Measurements from ENCODE around the gene STPG4.

DNA sequence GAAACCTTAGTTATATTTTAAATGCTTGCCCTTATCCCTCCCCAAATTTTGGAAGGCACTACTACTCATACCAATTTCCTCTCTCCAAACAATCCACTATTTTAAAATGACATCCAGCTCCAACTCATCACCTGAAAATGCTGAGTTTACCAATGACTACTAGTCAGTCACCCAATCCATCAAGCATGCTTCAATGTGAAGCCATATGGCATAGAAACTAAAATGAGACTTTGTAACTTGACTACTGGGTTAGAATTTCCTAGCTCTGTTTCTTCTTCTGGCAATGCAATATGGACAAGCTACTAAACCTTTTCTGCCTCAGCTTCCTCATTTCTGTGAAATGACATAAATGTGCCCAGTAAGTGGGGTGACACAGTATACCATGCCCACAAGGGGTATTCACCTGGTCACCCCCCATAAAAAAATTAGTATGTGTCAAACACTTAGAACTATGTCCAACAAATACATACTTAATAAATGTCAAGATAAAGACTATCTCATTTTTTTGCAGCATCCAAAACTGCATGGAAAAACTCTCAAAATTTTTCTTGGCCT, 10.0 kb upstream of the STPG4 start:
- no peak for TF ChIP-seq CTCF (IDR thresholded peaks at IDR 0.05)
- no peak for TF ChIP-seq POLR2A (IDR thresholded peaks at IDR 0.05)

All from thyroid gland (tissue), 4 donors.